ENCODE measurements around the gene PRMT3.
"Not testable (repeated sequence)": the region's sequence is repeated elsewhere in the genome, so short reads cannot be mapped to it uniquely, and the experiment has no call there.

The PRMT3 gene

GRCh38 chr11:20387261-20388095 is at the start of gene PRMT3:
TSS of gene PRMT3 (plus strand) at chr11:20387716. CDS start at chr11:20387747, 31 bp downstream.
- DNase-seq, result peak; percentile 96 to 97

DNA sequence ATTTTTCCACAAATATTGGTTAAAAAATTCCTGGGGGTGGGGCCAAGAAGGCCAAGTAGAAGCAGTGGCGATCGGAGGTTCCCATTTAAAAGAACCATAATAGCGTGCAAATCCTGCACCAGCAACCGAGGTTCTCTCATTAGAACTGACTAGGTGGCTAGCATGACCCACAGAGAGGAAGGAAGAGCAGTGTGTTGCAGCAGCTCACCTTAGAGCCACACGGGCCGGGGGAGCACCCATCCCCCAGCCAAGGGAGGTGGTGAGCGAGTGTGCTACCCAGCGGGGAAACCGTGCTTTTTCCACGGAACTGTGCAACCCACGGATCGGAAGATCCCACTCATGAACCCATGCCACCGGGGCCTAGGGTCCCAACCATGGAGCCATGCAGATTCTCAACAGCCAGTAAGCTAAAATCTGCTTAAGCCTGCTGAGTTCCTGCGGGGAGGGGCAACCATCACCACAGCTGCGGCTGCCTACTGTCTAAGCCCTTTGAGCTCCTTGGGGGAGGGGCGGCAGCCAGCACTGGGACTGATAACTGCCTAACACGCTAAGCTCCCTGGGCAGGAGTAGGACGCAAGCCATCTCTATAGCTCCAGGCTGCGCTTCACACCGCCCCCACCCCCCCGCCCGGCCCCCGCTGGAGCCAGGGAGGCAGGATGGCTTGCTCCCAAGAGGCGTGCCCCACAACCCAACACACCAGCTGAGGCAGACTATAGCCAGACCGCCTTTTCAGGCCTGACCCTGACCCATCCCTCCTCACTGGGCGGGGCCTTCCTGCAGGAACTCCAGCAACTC is 45.0 kb upstream of the PRMT3 start:
- DNase-seq, result no peak

GRCh38 chr11:20351136-20351535 is 36.4 kb upstream of the PRMT3 start:
- DNase-seq, result no peak

DNA sequence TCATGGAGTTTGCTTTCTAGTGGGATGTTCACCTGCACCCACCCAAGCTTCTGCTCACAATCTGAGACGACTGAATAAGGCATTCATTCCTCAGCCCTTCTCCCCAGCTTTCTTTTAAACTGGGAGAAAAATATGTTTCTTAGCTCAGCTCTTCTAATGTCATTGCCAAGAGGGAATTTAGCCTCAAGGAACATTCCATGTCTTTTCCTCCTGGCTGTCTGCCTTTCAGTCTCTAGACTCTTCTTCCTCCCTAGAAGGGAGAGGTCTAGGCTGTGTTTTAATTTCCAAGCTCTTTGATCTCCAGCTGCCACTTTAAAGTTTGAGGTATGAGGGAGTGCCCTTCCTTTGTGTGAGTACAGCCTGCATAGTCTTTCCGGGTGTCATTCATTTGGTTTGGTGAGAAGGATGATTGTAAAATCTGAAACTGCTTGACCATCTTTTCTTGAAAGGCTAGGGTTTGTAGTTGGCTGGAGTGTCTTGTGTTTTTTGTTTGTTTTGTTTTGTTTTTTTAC is 35.7 kb upstream of the PRMT3 start:
- no peak for DNase-seq

DNA sequence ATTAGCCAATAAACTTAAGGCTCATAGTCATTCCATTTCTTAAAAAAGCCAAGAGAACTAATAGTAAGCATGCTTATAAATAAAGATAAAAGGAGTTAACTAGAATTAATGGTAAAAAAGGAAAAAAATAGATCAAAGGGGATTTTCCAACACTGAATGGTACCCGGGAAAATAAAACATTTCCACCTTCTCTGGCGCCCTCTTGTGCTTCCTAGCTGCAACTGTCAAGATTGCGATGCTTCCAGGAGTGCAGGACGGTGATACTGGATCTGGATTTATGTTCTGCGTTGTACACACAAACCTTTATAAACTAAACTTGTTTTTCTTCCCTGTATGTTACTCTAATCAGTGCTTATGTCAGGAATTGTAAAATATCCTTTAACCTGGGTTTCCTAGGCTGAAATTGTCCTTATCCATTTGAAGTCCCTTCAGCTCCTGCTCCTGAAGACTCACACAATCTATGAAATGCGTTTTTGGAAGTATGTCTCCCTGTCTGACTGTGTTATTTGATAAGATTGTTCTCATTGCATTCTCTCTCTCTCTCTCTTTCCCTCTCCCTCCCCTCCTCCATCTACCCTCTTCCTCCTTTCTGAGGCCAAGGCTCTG is 33.6 kb upstream of the PRMT3 start:
- peak in 1 of 2 donors; percentile 22 for DNase-seq

GRCh38 chr11:20355221-20356219 is 32.0 kb upstream of the PRMT3 start:
- peak; percentile 22 to 44 for DNase-seq

DNA sequence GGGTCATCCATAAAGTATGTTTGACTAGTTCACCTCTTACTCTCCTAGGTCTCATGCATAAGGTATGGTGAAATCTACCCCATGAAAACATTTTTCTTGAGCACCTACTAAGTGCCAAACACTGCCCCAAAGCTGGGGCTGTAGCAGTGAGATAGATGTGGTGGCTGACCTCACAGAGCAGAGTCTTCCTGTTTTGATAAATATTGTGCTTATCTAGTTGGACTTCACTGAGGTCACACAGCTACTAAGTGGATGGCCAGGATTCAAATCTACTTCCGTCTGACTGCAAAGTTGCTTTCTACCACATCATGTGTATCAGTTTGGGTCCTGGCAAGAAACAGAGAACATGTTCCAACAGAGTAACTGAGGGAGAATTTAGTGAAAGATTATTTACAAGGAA is 30.4 kb upstream of the PRMT3 start:
- DNase-seq, result no peak

DNA sequence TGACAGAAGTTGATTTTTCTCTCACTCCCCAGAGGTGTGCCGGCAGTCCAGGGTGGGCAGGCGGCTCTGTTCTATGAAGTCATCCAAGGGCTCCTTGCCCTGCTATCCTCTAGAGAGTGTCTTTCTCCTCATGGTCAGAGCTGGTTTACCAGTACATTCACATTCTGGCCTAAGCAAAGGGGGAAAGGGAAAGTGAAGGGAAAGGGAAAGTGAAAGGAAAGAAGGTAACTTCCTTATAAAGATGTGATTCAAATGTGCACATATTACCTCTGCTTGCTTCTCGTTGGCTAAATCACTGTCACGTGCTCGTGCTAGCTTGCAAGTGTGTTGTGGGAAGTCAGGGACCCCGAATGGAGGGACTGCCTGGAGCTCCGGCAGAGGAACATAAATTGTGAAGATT is 26.9 kb upstream of the PRMT3 start:
- DNase-seq, result peak; percentile 33

DNA sequence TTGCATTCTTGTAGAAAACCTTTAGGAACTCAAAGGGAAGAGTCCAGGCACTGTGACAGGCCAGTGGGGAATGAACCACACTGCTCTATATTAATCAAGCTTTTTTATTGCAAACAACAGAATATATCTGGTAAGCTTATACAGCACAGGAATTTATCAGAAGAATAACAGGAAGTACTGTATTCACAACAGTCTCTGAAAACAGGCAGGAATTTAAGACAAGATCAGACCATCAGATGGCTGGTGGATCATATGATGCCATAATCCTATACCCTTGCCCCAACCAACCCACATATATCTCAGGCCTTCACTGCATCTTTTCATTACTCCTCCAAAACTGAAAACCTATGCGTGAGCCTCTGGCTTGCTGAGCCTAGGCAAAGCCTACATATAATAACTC is 25.0 kb upstream of the PRMT3 start:
- no peak for DNase-seq

GRCh38 chr11:20363149-20363499 is 24.4 kb upstream of the PRMT3 start:
- no peak for DNase-seq

DNA sequence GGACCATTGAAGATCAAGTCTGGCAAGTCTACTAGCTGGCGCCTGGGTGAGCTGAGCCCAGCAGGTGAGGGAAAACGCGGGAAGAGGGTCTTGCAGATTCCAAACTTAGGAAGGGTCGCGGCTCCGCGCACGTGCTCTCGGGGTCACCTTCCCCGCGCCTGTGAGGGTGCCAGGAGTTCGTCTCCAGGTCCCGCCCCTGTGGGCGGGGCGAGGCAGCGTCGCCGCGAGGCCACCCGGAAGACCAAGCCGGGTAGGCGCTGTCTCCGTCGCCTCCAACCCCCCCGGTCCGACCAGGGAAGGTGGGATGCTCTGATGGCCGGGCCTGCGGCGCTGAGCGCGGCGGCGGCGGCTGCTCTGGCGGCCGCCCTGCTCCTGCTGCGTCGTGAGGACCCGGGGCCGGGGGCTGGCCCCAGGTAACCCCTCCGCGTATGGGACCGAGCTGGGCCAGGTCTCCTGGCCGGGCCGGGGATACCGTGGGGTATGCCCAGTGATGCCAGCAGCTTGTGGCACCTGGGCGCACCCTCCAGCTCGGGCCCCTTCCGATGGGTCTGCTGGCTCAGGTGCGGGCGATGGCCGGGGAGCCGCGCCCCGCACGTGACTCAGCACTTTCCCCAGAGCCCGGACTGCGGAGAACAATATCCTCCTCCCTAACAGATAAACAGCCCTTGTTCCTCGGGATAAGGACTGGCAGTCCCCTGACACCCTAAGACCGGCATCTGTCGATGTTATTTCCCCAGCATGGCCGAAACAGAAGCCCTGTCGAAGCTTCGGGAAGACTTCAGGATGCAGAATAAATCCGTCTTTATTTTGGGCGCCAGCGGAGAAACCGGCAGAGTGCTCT is 23.8 kb upstream of the PRMT3 start, which contains the start of gene HTATIP2:
TSS of gene HTATIP2 (plus strand) at position 215 of the 841 bp plus-strand sequence. CDS start at position 739, 524 bp downstream.
- DNase-seq, result peak; percentile 74 to 75

DNA sequence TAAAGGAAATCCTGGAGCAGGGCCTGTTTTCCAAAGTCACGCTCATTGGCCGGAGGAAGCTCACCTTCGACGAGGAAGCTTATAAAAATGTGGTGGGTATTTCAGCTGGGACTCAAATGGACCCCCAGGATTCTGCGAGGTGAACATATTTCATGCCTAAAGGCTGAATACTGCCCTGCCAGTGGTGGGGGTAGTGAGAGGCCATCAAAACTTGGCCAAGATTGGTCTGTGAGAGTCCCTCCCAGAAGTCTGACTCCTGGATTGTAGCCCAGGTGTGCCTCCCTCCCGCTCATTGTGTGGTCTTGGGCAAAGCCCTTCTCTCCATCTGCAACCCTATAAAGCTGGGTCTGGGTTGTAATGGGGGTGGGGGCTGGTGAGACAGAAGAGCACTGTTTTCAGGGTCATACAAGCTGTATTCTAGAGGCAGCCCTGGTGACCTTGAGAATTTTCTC is 23.1 kb upstream of the PRMT3 start:
- DNase-seq, result no peak

DNA sequence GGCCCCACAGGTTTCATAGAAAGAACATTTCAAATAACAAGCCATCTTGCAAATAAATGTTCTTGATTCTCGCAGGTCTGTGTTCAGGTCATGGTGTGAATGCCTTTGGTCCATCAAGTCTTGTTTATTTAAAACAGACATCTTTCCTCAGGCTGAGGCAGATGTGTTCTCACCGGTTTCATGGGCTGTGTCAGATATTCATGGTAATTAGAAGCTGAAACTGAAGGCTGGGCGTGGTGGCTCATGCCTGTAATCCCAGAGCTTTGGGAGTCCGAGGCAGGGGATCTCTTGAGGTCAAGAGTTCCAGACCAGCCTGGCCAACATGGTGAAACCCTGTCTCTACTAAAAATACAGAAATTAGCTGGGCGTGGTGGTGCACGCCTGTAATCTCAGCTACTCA is 22.1 kb upstream of the PRMT3 start:
- DNase-seq, result not testable (repeated sequence)

DNA sequence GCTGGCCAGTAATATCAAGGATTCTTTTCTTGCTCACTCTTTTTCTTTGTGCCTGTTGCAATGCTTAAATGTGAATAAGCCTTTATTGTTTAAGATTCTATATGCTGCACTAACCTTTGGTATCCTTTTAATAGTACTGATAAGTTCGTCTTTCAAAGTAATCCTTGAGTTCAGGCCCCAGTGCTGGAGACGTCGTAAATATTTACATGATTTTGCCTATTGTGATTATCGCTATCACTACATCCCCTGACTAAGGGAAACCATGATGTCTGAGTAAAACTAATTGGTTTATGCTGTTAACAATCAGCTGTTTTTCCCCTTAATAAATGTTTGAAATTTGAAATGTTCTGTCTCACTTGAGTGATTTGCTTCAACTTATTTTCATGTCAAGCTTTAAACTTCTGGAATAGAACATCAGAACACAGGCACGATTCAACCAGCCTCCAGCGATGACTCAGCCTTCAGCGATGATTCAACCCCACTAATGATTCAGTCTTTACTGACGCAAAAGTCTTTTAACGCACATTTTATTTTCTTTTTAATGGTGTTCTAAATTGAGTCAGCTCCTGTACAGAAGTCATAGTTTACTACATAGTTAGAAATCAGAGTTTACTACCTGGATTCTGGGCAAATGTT is 20.1 kb upstream of the PRMT3 start:
- peak; percentile 64 to 73 for DNase-seq

GRCh38 chr11:20368438-20368837 is 19.1 kb upstream of the PRMT3 start:
- no peak for DNase-seq

DNA sequence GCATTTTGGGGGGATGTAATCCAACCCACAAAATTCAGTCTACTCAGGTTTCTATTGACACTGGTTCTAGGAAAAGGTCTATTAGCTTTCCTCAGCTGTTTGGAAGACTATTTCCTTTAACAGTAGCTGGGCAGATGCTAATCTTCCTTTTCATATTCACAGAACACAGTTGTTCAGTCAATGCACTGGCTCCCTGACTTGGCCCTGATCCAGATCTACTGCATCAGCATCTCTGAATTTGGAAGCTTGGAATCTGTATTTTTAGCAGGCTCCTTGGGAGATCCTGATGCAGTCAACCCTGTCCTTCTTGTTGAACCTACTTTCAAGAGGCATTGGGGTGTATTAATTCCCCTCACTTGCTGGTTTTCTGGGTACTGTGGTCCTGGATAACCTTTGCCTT is 17.7 kb upstream of the PRMT3 start:
- DNase-seq, result no peak

GRCh38 chr11:20372081-20372626 is 15.4 kb upstream of the PRMT3 start:
- DNase-seq, result no peak

GRCh38 chr11:20373147-20373546 is 14.4 kb upstream of the PRMT3 start:
- DNase-seq, result no peak

- DNase-seq, result no peak
Observed at GRCh38 chr11:20373568-20374209, 13.8 kb upstream of the PRMT3 start.
